ENCODE data around the gene HARBI1. TPM values are rescaled to one million over a fixed set of nuclear protein-coding genes. Genes with fewer than 3 reads are reported as not detected.

HARBI1 gene
- total RNA-seq, 4 donors from 2014 or later = 1.2 to 6.9 (median 3.3) TPM

GRCh38 chr11:46632502-46632901, 15.5 kb upstream of the HARBI1 start:
- Histone ChIP-seq H3K36me3 (peaks cover 0 to 34% of the 10 kb centered on the region in 2 donors), H3K4me3 (no peak overlapping the region), H3K9me3 (no peaks in the 10 kb centered on the region), H3K4me1 (peaks cover 0 to 7% of the 10 kb centered on the region in 2 donors), H3K27ac (no peak overlapping the region), H3K27me3 (no peaks in the 10 kb centered on the region)
- ATAC-seq (no peak), DNase-seq (no peak)
- in situ Hi-C loops (cut with MboI; ENCODE audit: low sequenced_read_pairs in 4 of 4) (no loop called here), intact Hi-C loops (cut with DNase I; ENCODE audit: low total_unique reads) (no loop called here)
- no peak for TF ChIP-seq POLR2A (IDR thresholded peaks at IDR 0.05)
- TF ChIP-seq, protein P1, sequence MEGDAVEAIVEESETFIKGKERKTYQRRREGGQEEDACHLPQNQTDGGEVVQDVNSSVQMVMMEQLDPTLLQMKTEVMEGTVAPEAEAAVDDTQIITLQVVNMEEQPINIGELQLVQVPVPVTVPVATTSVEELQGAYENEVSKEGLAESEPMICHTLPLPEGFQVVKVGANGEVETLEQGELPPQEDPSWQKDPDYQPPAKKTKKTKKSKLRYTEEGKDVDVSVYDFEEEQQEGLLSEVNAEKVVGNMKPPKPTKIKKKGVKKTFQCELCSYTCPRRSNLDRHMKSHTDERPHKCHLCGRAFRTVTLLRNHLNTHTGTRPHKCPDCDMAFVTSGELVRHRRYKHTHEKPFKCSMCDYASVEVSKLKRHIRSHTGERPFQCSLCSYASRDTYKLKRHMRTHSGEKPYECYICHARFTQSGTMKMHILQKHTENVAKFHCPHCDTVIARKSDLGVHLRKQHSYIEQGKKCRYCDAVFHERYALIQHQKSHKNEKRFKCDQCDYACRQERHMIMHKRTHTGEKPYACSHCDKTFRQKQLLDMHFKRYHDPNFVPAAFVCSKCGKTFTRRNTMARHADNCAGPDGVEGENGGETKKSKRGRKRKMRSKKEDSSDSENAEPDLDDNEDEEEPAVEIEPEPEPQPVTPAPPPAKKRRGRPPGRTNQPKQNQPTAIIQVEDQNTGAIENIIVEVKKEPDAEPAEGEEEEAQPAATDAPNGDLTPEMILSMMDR (IDR thresholded peaks at IDR 0.05 in 4 of 5, conservative IDR thresholded peaks at IDR 0.05 in 1 of 5) = no peak

DNA sequence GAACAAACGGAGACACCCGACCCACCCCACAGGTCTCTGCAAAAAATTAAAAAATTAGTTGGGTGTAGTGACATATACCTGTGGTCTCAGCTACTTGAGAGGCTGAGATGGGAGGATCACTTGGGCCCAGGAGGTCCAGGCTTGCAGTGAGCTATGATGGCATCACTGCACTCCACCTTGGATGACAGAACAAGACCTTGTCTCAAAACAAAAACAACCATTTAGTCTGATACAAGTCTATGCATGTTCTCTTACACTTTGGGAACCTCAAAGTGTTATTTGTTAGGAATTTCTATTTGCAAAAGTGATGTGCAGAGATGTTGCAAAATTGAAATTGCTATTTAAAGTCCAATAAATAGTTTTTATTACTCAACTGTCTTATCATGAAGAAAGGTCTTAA, 14.6 kb upstream of the HARBI1 start:
- no peak for TF ChIP-seq POLR2A (IDR thresholded peaks at IDR 0.05)
- TF ChIP-seq, protein P1 (IDR thresholded peaks at IDR 0.05 in 4 of 5, conservative IDR thresholded peaks at IDR 0.05 in 1 of 5) = no peak
- no peak for DNase-seq
- in situ Hi-C loops (cut with MboI; ENCODE audit: low sequenced_read_pairs in 4 of 4) = no loop called here
- ATAC-seq = no peak
- Histone ChIP-seq H3K27ac (no peak overlapping the region), H3K9me3 (no peaks in the 10 kb centered on the region), H3K36me3 (peaks cover 0 to 38% of the 10 kb centered on the region in 2 donors), H3K4me3 (no peak overlapping the region), H3K27me3 (no peaks in the 10 kb centered on the region), H3K4me1 (peaks cover 0 to 7% of the 10 kb centered on the region in 2 donors)
- intact Hi-C loops (cut with DNase I; ENCODE audit: low total_unique reads) = no loop called here

DNA sequence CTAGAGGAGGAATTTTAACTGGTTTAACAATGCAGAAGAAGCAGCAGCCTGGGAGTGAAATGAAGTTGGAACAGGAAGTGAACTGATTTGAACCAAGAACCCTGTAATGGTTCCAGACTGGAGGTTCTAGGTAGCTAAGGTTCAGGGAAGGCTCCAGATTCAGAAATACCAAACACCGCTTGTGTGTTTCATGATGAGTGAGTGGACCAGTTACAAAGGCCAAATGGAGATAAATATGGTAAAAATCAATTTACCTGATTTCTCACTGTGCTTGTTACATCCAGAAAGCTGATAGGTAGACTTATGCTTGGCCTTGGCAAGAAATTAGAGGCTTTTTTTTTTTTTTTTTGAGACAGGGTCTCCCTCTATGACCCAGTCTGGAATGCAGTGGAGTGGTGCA, 13.2 kb upstream of the HARBI1 start:
- H3K9me3 ChIP-seq = no peaks in the 10 kb centered on the region
- TF ChIP-seq POLR2A (IDR thresholded peaks at IDR 0.05) = no peak
- TF ChIP-seq, protein P1 (IDR thresholded peaks at IDR 0.05 in 4 of 5, conservative IDR thresholded peaks at IDR 0.05 in 1 of 5) = no peak
- no peaks in the 10 kb centered on the region for H3K27me3 ChIP-seq
- no peak for DNase-seq
- peaks cover 0 to 7% of the 10 kb centered on the region in 2 donors for H3K4me1 ChIP-seq
- in situ Hi-C loops (cut with MboI; ENCODE audit: low sequenced_read_pairs in 4 of 4) = no loop called here
- H3K27ac ChIP-seq = no peak overlapping the region
- H3K36me3 ChIP-seq = peaks cover 0 to 53% of the 10 kb centered on the region in 2 donors
- no peak for ATAC-seq
- intact Hi-C loops (cut with DNase I; ENCODE audit: low total_unique reads) = no loop called here
- H3K4me3 ChIP-seq = no peak overlapping the region

DNA sequence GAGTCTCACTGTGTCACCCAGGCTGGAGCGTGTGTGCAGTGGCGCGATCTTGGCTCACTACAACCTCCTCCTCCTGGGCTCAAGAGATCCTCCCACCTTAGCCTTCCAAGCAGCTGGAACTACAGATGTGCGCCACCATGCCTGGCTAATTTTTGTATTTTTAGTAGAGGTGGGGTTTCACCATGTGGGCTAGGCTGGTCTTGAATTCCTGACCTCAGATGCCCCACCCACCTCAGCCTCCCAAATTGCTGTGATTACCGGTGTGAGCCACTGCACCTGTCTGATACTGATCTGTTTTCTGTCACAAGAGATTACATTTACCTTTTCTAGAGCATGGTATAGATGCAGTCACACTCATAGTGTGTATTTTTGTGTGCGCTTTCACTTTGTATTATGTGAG, 11.9 kb upstream of the HARBI1 start:
- TF ChIP-seq POLR2A (IDR thresholded peaks at IDR 0.05) = no peak
- TF ChIP-seq, protein P1 (IDR thresholded peaks at IDR 0.05 in 4 of 5, conservative IDR thresholded peaks at IDR 0.05 in 1 of 5) = no peak
- peaks cover 0 to 7% of the 10 kb centered on the region in 2 donors for H3K4me1 ChIP-seq
- in situ Hi-C loops (cut with MboI; ENCODE audit: low sequenced_read_pairs in 4 of 4) = no loop called here

GRCh38 chr11:46625406-46625805, 8.4 kb upstream of the HARBI1 start:
- no peaks in the 10 kb centered on the region for H3K27me3 ChIP-seq
- in situ Hi-C loops (cut with MboI; ENCODE audit: low sequenced_read_pairs in 4 of 4) = no loop called here
- H3K9me3 ChIP-seq = no peaks in the 10 kb centered on the region
- peaks cover 0 to 46% of the 10 kb centered on the region in 2 donors for H3K36me3 ChIP-seq
- ATAC-seq = no peak
- no peak for DNase-seq
- no peak overlapping the region for H3K27ac ChIP-seq
- TF ChIP-seq POLR2A (IDR thresholded peaks at IDR 0.05) = no peak
- TF ChIP-seq, protein P1 (IDR thresholded peaks at IDR 0.05 in 4 of 5, conservative IDR thresholded peaks at IDR 0.05 in 1 of 5) = no peak
- intact Hi-C loops (cut with DNase I; ENCODE audit: low total_unique reads) = no loop called here
- peaks cover 0 to 7% of the 10 kb centered on the region in 2 donors for H3K4me1 ChIP-seq
- H3K4me3 ChIP-seq = no peak overlapping the region

More for the DNA sequence above, 11.9 kb upstream of the HARBI1 start:
- Histone ChIP-seq H3K4me3 (no peak overlapping the region), H3K27ac (no peak overlapping the region), H3K27me3 (no peaks in the 10 kb centered on the region), H3K36me3 (peaks cover 0 to 59% of the 10 kb centered on the region in 2 donors), H3K9me3 (no peaks in the 10 kb centered on the region)
- DNase-seq (no peak), ATAC-seq (no peak)
- intact Hi-C loops (cut with DNase I; ENCODE audit: low total_unique reads) = no loop called here
